COLO668 (cell line): ENCODE results near the gene MAMSTR.

Experiments
- DNase-seq: peaks from one replicate; lab custom pipeline; 2025; ENCODE audit not compliant: unreplicated experiment; lab: John Stamatoyannopoulos, UW

Gene MAMSTR

GRCh38 chr19:48746110-48746509, 26.6 kb upstream of the MAMSTR start:
- no peak for DNase-seq

DNA sequence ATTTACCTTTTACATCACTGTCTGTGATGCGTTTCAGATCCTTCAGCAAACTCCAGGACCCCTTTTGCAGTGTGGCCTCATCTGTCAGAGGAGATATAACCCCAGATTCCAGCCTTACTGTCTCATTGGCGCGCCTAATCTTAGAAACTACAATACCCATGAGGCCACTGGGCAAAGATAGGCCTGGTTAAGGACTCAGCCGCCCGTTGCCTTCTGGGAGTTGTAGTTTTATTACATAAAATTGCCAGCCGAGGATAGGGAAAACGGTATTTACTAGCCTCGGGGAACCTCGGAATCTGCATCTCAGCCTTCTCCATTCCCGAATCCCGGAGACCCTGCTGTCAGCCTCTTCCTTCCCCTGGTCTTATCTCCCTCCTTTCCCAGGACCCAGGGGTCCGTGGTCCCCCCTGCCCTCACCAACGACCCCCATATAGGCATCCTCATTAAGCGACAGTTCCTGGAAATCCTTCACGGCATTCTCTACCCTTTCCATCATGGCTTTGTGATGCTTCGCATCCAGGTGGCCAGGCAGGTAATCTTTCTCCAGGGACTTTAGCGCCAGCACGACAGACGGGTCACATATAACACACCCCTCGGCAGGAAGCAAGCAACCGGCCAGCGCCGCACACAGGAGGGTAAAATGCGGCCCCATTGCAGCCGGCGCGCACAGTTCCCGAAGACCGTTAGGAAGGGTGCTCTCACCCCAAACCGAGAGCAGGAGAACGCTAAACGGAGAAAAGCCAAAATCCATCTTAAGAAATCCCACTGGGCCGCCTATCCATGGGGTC, 25.9 kb upstream of the MAMSTR start:
- DNase-seq = peak; percentile 44

DNA sequence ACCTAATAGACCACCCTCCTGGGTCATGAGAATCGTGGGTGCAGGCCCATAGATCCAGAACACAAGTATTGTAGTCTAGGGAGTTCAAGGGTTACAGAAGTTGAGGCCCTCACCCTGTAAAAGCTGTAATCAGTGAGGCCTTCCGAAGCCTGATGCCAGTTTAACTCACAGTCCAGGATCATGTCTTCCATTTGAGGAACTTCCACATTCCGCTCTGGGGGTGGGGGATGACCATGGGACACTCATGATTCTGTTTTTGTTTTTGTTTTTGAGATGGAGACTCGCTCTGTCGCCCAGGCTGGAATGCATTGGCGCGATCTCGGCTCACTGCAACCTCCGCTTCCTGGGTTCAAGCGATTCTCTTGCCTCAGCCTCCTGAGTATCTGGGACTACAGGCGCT, 22.6 kb upstream of the MAMSTR start:
- DNase-seq = no peak

GRCh38 chr19:48741129-48741999, 21.8 kb upstream of the MAMSTR start:
- DNase-seq = peak; percentile 30

GRCh38 chr19:48740164-48740972, 20.8 kb upstream of the MAMSTR start, which contains the start of gene RASIP1:
TSS of gene RASIP1 (minus strand) at chr19:48740610. CDS start at chr19:48740282, 328 bp downstream.
- DNase-seq = no peak

GRCh38 chr19:48739404-48740163, 20.1 kb upstream of the MAMSTR start:
- DNase-seq = peak; percentile 67

GRCh38 chr19:48738557-48739403, 19.3 kb upstream of the MAMSTR start:
- DNase-seq = peak; percentile 97

DNA sequence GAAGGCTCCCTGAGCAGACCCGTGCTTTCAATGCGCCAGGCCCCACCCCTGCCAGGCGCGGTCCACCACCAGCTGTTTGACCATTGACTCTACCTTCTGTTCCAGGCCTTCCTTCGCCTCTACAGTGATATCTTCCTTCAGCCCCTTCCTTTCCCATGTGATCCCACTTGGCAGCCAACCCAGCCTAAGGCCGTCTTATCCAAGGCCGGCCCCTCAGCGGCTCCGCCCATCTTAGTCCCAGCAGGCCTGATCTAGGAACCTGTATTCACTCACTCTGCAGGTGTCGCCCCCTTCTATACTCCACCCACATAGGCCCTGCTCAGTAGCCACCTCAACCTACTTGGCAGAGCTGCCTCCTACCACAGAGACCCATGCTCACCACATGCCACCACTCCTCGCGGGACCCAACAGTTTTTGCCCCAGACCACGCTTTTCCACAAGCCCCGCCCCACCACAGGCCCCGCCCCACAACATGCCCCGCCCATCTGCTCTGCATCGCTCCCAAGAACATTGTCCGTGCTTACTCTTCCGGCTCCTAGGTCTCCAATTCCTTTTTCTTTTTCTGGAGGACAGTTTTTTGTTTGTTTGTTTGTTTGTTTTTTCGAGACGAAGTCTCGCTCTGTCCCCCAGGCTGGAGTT, 18.0 kb upstream of the MAMSTR start:
- DNase-seq = peak; percentile 11

- no peak for DNase-seq
These were observed 15.6 kb upstream of the MAMSTR start for GRCh38 chr19:48735031-48735615.

GRCh38 chr19:48734625-48735024, 15.1 kb upstream of the MAMSTR start:
- DNase-seq = no peak

DNA sequence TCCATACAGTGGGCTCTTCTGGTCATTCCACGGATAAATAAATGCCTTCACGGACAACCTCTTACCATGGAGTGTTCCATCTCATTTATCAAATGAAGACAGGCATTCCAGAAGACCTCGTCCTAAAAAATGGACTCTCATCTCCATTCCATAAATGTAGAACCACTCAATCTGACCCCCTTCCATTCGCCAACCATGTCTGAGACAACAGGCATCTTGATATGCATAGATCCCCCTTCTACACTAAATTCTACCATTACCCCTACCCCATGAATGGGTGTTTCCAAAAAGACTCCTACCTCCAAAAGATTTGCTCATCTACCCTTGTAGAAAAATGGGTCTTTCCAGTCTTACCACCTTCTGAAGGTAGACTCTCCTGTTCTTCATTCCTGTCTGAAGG, 11.9 kb upstream of the MAMSTR start:
- DNase-seq = no peak

DNA sequence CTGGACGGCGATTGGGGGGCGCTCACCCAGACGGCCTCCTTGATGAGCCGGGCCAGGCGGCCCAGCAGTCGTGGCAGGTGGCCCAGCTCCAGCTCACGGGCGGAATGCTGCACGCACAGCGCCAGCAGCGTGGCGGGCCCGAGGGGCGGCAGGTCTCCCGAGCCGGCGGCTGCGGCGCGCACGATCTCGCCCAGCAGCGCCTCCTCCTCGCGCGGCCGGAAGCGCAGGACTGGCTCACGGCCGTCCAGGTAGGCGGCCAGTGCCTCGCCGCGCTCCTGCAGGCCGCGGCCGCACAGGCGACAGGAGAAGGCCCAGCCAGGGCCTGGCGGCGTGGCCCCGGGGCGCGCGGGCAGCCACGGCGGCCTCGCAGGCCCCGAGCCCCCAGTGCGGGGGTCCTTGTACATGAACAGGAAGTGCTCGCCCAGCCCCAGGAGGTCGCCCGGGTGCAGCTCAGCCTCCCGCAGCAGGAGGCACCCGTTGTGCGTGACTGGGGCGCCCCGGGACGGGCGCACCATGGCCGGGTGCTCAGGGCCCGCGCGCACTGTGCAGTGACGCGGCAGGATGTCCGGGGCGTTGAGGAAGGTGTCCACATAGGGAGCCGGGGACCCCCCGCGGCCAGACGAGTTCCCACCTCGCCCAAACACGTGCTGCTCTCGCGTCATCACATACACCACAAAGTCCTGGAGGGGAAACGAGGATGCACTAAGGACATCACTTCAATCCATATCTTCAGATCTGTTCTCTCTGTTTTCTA, 9.6 kb upstream of the MAMSTR start:
- DNase-seq = peak; percentile 53

DNA sequence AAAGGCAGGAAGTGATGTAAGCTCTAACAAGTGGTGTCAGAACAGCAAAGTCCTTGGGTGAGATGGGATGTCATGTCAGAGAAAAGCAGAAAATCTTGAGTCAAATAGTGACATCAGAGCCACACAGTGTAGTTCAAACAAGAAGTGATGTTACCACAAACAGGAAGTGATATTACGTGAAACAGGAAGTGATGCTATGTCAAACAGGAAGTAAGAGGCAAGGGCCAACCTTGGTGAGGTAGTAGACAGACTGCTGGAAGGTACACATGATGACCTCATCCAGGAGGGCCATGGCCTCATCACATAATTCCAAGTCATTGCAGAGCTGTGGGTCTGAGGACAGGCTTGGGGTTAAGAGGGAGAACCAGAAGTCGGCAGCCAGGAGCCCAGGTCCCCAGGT, 7.0 kb upstream of the MAMSTR start:
- no peak for DNase-seq

GRCh38 chr19:48724796-48725753, 5.5 kb upstream of the MAMSTR start:
- no peak for DNase-seq

DNA sequence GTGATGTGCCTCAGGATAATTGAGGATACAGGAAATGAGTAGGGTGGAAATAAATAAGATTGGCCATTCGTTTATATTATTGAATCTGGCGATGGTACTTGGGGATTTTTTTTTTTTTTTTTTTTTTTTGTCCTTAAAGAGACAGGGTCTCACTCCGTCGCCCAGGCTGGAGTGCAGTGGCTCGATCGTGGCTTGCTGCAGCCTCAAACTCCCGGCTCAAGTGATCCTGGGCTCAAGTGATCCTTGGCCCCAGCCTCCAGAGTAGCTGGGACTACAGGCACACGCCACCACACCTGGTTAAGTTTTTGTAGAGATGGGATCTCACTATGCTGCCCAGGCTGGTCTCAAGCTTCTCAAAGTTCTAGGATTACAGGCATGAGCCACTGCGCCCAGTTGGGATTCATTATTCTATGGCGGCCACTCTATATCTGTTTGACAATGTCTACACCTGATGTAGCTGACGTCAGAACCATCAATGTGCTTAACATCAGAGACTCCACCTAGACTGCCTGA, 2.7 kb upstream of the MAMSTR start:
- DNase-seq = no peak

DNA sequence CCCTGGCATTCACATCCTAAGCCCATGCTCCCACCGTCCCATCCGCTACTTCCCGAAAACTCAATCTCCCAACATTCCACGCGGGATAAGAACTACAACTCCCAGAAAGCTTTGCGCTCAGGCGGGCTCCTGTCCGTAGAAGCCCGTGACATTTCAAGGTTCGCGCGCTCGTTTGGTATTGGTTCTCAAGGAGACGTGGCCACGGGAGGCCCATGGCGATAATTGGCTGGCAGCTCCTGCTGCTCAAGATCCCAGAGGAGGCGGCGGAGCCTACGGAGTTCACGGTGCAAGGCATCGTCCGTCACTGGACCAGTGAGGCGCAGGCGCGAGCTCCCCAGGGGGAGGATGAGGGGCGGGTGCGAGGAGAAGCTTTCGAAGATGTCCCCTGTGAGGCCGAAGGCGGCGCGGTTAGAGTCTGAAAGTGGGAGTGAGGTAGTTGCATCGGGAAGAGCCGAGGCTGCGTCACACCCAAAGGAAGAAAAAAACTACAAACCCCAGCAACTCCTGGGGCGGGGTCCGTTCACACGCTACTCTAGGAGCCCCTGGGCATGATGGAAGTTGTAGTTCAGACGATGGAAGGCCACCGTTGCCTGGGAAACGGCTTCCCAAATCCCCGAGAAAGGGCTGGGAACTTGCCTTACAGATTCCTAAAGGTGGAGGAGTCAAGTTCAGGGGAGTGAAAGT, 1.2 kb upstream of the MAMSTR start:
- peak; percentile 95 for DNase-seq
